GM19467 (cell line): Measurements from ENCODE around the gene POLR2C.

Experiments used
- ATAC-seq: cut with Tn5 transposase; IDR thresholded peaks from one replicate; pipeline ENCODE4 v1.9.1; 2021; ENCODE audit warnings: mild to moderate bottlenecking, moderate library complexity; ENCODE audit not compliant: unreplicated experiment

POLR2C gene

DNA sequence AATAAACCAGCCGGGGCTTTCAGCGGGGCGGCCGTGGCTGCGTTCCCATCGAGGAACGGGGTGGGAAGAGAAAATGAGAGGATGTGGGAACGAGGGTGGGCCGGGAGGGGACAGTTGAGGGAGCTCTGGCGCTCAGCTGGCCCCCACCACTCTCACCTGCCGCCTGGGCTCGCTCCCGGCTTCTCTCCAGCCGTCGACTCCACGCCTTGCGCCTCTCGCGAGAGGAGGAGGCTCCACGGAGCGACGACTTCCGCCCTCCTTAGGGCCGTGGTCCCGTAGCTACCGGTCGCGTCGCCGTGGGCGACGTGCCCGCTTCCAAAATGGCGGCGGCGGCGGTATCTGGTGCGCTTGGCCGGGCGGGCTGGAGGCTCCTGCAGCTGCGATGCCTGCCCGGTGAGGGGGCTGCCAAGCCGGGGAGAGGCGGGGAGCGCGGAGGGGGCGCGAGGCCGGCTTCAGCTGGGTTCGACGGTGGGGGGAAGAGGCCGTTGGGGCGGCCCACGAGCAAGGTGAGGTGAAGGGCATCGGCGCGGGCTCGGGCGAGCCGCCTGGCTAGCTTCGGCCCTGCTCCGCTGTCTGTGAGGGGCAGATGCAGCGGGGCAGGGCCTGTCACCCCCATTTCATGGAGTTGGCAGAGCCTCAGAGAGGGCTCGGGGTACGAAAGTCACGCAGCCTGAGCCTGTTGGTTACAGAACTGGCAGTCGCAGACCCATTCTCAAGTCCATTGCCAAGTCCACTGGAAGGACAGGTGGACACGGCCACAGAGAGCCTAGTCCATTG, 15.1 kb upstream of the POLR2C start, which contains the start of the genes CIAPIN1 and COQ9:
CIAPIN1 (minus strand) TSS at position 200 of the 777 bp plus-strand sequence. CDS start 6,457 bp downstream, outside the sequence.
COQ9 (plus strand) TSS at position 294 of the 777 bp plus-strand sequence; CDS start at position 321, 27 bp downstream.
- peak; percentile 95 for ATAC-seq

DNA sequence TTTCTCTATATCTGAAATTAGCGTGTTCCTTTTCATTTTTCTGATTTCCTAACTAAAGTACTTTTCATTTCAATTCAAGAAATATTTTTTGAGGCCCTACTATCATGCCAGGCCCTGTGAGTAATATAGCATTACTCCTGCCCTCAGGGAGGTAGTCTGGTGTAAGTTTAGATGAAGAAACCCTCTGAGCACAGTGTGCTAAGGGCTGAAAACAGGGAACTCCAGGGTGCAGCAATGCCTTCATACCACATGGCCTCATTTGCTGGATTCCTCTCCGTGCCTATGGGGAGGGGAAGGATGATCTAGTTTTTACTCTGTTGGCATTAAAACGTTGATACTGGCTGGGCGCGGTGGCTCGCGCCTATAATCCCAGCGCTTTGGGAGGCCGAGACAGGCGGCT, 10.5 kb upstream of the POLR2C start:
- ATAC-seq, result no peak

DNA sequence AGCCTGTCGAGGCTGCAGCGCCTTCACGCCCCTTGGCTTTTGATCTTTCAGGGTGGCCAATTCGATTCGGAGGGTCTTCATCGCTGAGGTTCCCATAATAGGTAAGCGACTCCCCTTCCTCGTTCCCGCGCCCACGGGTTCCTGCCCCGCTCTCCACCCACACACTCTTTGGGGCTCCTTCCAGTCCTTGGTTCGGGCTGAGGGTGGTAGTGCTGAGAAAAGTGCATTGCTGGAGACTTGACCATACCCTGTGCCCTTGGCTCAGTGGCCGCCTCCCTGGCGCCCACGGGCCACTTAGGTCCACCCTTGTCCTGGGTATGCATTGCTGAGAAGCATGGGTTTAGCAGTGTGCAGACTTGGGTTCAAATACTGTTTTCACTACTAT, 491 bp downstream of the POLR2C start:
- no peak for ATAC-seq

DNA sequence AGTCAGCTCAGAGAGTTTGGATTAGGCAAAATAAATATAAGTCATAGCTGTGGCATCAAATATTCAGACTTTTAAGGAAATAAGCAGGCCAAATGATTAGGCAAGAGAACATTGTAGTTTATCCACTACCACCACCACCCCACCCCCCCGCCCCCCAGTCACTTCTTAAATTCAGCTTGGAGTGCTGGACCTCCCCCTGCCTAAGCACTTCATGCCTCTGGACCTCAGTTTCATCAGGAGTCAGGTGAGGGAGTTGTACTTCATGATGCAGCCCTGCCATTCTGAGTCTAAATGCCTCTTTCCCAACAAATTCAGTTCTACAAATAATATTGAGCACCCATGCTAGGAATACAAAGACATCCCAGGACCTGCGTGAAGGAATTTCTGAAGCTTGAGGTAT, 2.0 kb downstream of the POLR2C start:
- no peak for ATAC-seq

DNA sequence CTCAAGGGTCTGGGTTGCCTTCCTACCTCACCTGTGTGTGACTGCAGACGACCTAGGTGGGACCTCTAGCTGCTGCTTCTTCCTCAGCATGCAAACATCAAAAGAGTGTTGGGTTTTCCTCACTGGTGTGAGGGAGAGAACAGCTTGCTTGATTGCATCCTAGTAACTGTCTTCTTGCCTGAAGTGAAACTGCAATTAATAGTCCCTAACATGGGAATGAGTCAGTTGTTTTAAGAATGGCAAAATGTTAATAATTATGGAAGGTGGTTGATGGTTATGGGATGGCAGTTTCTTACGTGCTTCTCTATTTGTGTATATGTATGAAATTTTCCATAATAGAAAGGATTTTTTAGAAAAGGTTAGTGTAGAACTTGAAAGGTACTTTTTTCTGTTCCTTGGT, 5.9 kb downstream of the POLR2C start:
- ATAC-seq, result no peak

DNA sequence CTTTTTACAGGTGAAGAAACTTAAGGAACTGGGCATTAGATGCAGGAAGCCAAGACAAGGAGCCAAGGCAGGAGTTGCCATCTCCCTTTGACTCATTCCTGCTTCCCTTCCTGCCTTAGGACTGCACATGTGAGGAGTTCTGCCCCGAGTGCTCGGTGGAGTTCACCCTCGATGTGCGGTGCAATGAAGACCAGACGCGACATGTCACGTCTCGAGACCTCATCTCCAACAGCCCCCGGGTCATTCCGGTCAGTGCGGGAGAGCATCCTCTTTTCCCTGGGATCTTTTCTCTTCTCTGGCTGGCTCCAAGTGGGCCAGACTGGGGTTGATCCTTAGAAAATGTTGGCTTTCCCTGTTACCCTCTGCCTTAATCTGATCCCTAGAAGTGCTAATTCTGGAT, 6.6 kb downstream of the POLR2C start:
- no peak for ATAC-seq

DNA sequence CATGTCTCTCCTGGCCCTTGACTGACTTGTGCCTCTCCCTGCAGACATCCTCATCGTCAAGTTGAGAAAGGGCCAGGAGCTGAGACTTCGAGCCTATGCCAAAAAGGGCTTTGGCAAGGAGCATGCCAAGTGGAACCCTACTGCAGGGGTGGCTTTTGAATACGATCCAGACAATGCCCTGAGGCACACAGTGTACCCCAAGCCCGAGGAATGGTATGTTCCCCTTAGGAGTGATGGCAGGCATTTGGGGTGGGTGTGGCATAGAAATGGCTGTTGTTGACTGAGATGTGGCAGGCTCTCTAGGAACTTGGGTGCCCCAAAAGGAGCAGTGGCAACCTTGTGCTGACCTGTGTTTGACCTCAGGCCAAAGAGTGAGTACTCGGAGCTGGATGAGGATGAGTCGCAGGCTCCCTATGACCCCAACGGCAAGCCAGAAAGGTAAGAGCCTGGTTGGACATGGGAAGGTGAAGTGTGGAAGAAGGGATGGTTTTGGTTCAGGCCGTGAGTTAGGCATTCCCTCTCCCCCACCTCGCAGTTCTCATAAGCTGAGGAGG, 7.5 kb downstream of the POLR2C start:
- ATAC-seq, result no peak

DNA sequence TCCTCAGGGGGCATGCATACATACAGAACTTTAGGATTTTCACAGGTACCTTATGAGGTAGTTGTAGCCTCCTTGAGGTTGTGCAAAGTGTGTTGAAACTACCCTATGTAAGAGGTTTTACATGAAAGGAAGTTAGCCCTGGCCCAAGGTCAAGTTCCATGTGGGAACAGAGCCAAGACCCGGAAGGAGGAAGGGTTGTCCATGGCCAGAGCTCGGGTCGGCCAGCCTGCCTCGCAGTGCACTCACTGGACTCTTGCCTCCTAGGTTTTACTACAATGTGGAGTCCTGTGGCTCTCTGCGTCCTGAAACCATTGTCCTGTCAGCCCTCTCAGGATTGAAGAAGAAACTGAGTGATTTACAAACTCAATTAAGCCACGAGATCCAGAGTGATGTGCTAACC, 8.2 kb downstream of the POLR2C start:
- ATAC-seq, result no peak

DNA sequence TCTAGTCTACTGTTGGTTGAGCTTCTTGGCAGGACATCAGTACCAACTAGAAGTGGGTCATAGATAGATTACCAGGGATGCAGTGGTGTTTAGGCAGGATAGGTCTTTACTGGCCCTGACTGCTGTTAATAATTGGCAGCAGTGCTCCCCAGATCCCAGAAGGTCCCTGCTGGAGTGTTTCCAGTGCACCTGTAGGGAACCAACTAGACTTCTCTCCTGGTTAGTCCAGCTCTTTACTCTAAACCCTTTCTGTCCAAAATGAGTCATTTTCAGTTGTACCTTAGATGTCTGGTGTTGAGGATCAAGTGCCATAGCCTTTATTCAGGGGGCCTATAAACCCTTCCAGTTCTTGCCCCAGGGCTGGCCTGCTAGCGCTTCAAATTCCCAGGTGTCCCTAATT, 8.7 kb downstream of the POLR2C start:
- no peak for ATAC-seq

DNA sequence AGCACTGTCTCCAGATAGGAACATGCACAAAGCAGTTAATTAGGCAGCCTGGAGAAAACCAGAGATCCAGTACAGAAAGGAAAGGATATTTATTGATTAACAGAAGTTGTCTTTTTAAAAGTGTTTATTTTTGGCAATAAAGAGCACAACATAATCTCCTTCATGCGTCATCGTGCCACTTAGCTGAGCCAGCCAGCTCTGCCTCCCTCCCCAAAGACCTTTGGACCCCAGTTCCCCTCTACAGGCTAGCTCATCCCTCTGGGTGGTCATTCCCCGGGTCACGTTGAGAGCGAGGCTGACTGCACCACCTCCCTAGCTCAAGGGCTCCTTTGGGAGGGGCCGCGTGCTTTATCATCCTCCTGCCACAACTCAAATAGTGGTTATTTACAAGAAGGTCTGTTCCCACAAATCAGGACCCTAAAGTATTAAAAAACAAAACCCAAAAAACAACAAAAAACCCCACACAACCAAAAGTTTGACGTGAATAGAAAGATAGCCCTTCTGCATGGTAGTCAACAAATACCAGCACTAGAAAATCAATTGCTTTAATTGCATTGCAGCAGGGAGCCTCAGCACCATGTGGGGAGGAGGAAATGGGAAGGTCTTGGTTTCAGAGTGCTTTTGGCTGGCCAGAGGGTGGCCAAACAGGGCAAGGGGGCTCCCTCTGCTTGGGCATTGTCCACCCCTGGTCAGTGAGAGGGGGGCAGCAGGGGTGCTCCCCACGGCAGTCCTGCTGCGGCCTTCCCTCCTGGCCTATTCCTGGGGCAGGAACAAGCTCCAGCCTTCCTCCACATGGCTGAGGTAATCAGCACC, 9.6 kb downstream of the POLR2C start:
- ATAC-seq, result no peak

DNA sequence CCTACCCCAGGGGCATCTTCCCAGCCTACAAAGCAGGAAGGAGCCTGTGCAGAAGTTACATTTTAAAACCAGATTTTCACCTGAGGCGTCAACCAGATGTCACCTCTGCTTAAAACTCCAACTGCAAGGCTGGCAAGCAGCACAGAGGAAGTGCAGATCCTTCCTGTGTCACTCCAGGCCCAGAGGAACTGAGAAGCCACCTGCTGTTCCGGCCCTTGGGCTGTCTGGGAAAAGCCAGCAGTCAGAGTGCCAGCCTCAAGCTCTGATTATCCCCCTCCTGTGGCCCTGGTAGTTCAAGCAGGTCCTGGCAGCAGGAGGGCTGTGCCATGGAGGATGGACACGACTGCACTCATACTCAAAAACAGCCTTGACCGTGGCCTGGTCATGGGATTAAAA, 10.2 kb downstream of the POLR2C start:
- no peak for ATAC-seq

DNA sequence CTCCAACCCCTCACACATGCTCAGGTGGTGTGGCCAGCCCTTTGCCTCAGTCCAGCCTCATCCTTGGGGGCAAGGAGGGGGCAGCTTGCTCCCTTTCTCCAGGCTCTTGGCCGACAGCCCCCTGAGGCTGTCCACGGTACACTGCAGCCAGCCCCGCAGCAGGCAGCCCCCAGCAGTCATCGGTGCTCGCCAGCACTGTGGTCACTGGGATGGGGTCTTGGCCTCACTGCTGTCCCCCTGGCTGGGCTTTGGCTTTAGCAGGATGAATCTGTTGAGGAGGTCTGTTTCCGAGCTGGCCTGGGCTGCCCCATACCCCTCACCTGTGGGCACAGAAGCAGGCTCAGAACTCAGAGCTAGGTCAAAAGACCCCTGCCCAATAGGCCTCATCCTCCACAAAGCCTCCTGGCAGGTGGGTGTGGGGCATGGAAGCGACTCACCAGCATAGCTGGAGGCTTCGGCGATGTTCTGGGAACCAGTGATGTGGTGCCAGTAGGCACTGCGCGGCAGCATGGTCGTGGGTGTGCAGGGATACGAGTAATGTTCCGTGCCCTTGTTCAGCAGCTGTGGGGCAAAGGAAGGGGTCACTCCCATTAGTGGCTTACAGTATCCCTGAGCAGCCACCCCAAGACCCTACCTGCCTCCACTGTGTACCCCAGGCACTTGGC, 10.8 kb downstream of the POLR2C start:
- no peak for ATAC-seq

DNA sequence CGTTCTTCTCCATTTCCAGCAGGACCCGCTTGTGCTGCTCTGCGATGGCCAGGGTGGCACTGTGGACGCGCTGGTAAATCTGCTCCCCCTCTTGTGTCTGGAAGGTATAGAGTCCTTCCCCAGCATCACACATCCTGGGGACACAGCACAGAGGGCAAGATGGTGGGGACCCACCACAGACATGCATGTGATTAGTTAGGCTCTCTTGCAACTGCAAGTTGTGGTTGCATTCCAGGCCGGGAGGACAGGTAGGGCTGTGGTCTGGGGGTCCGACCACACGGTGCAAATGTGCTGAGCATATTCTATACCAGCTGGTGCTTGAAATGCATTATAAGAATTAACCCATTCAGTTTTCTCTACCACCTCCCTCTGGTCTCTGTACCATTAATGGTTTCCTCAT, 11.4 kb downstream of the POLR2C start:
- no peak for ATAC-seq

DNA sequence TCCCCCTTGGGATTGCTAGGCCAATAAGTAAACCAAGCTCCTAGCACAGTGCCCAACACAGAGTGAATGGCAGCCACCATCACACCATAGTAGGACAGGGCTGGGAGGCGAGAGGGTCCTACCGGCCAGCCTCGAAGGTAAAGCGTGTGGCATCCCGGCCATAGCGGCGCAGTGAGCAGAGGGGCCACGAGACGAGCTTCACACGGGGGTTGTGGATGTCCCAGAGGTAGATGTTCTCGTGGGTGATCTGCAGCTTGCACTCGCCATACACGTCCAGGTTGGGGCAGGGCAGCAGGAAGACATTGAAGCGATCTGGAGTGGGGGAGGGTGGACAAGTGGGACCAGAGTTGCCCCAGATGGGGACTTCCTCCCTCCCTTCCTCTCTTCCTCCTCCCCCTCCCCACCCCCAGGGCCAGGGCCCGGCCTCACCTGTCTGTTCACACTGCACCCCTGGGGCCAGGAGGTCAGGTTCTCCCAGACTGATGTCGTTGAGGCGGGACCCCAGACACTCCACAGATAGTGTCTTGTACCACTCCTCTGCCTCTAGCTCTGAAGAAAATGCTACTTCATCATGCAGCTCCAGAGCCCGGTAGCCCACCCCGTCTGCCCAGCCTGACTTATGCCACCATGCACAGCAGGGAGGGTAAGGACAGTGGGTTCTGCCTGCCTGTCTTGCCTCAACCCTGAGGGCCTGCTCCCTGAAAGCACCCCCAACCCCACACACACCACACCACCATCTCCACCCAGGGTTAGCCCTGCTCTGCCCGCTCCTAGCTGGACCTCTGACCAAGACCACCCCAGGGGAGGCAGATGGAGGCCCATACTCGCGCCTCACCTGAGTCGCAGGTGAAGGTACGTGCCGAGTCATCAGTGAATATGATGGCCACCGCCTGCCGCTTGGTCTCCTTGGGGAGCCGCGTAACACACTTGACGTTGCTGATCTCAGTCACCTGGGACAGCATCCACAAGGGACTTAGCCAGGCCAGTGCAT, 12.5 kb downstream of the POLR2C start:
- no peak for ATAC-seq

DNA sequence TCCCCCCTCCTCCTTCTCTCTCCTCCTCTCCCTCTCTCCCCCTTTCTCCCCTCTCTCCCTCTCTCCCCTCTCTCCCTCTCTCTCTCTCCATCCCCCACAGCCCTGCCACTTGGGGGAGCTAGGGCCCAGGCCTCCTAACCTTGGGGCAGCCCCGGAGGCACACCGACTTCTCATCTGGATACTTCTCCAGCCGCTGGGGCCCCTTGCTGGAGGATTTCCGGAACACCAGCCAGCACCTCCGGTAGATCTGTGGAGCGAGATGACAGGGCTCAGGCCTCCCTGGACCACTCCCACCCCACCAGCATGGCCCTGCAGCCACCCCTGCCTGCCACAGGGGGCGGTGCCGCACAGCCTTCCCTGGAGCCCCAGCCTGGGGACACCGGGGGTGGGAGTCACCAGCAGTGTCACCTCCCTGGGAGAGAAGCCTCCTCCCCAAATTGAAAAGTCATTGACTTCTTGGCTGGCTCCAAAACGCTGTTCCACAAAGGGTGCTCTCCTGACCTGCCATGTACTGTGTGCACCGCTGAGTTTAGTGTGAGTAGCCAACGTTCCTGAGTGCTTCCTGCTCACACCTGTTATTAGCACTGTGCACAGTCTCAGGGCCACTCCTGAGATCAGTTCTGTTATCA, 13.3 kb downstream of the POLR2C start:
- ATAC-seq, result peak; percentile 89

DNA sequence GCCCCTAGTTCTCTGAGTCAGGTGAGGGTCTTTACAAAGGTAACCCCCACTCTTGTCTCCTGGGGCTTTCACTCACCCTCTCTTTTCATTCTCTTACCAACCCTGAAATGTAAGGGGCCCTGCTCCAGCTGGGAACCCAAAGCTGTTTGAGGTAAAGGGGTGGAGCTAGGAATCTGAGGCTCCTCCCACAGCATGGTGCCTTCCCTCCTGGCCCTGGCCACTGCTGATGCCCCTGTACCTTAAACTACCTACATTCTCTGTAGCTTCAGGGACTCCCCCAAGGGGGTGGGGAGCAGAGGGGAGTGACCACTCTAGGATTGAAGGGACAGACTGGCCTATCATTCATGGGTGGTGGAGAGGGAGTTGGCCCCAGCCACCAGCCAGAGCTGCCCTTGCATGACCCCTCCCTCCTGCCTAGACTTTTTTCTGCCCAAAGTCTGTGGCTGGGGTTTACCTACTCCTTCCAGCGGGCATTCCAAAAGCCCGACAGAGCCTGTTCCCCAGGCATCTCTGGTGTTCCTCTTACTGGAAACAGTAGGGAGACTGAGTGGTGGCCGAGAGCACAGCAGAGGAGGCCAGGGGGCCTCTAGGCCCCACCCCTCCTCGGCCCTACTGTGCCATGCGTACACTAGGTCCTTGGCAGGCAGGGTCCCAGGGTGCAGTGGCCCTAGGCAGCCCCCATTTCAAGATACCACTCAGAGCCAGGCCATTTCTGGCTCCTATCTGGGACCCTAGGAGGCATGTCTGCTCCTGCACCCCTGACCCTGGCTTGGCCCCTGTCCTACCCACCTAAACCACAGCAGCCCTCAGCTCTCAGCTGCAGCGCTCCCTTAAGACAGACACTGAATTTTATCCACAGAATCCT, 14.3 kb downstream of the POLR2C start:
- ATAC-seq, result no peak

DNA sequence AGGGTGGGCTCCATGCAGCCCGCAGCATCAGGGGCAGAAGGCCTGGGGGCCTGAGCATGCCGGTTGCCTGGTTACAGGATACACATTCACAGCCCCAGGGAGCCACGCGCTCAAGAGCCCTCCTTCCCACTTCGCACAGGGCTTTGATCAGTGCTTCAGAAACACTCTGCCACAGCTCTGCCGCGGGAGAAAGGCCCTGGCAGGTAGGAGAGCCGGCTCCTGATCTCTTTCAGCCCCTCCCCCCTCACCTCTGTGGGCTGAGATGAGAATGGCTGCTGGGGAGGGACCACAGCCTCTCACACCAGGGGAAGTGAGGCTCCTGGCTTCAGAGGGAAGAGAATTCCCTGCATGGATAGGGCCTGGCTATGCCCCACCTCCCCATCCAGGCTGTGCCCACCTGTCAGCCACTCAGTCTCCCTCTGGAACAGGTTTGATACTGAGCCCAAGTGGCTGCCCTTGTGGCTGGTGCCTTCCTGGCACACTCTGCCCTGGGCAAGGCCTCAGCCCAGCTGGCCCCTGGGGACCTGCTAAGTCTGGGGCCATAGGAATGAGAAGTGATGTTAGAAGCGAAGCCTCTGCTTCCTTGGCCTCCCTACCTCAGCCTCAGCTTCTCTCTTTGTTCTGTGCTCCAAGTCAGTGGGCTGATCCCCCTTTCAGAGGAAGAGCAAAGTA, 15.2 kb downstream of the POLR2C start:
- no peak for ATAC-seq
